Aorta (tissue), 5 donors: ENCODE measurements around the gene ANKRD33B. TPM values are rescaled to one million over a fixed set of nuclear protein-coding genes. Genes with fewer than 3 reads are reported as not detected.

Source experiments
- ATAC-seq: fragments of 200-7000 bp; cut with Tn5 transposase; one replicate; pipeline ENCODE4 v1.9.1; 2022; ENCODE audit warnings: moderate library complexity; ENCODE audit not compliant: low FRiP score
- DNase-seq, 2 donors: peaks; one replicate each; pipeline ENCODE4 v3.0.0-alpha.2; 2020
- H3K27ac ChIP-seq, 2 donors: one replicate each; pipeline ENCODE4 v1.5.1; 2013; ENCODE audit warnings: low read length in 2 of 2, mild to moderate bottlenecking in 2 of 2, moderate library complexity in 2 of 2, control low read depth in 1 of 2, inconsistent platforms in 1 of 2, low read depth in 1 of 2
- H3K27me3 ChIP-seq, 2 donors: one replicate each; pipeline ENCODE4 v1.6.1; 2013; ENCODE audit warnings: control low read depth in 1 of 2, low read length in 1 of 2, mild to moderate bottlenecking in 1 of 2, moderate library complexity in 1 of 2; ENCODE audit not compliant: insufficient read depth in 2 of 2, control insufficient read depth in 1 of 2
- H3K36me3 ChIP-seq, 2 donors: one replicate each; pipeline ENCODE4 v1.6.1; 2013; ENCODE audit warnings: control low read depth in 1 of 2, low read length in 1 of 2, mild to moderate bottlenecking in 1 of 2; ENCODE audit not compliant: insufficient read depth in 2 of 2, control insufficient read depth in 1 of 2
- H3K4me1 ChIP-seq, 2 donors: one replicate each; pipeline ENCODE4 v1.6.1; 2013; ENCODE audit warnings: low read length in 2 of 2, control low read depth in 1 of 2, mild to moderate bottlenecking in 1 of 2, moderate library complexity in 1 of 2; ENCODE audit not compliant: insufficient read depth in 2 of 2, control insufficient read depth in 1 of 2
- H3K4me3 ChIP-seq, 2 donors: one replicate each; pipeline ENCODE4 v1.5.1; 2013; ENCODE audit warnings: low read length in 2 of 2, control low read depth in 1 of 2, mild to moderate bottlenecking in 1 of 2
- H3K9me3 ChIP-seq: one replicate; pipeline ENCODE4 v1.6.1; 2013; ENCODE audit warnings: mild to moderate bottlenecking, low read length; ENCODE audit not compliant: control insufficient read depth
- WGBS, 2 donors: extraction: QIAGEN DNeasy Blood & Tissue Kit; methylation state at CpG; one replicate each; pipeline ENCODE4 v1.1.7; 2013; 5-methylcytosine and 5-hydroxymethylcytosine counted together
- intact Hi-C, 2 donors: fragments of 100-400 bp; cut with DNase I; formaldehyde crosslinking; loops; one replicate each; pipeline versions ENCODE4 v1.14.2 to v1.15.0; 2022
- polyA plus RNA-seq, 2 donors: library from polyadenylated mRNA; stranded (reverse); fragments of 200-250 nt; gene quantifications; one replicate each; pipeline ENCODE4 v1.2.3, GENCODE V29; 2013
- total RNA-seq, 2 donors: library from RNA; stranded (reverse); fragmentation: NEBNext Ultra II Directional; extraction: Animal tissue kit (Norgen Biotek cat#: 25700); gene quantifications; one replicate each; pipeline ENCODE4 v1.2.1, GENCODE V29; 2021
- donor health status: healthy with polysubstance abuse.
- donor health status: Bipolar disorder and iron deficiency.
- donor health status: DM: no; HTN: no; CAD: no.
- donor health status: DM: no; HTN: no; CAD: no.
- donor health status: DM: yes; HTN: yes; CAD: no.

Gene ANKRD33B
- total and polyA plus RNA-seq, 4 donors, result 0.75 to 4.9 (median 3.3) TPM

DNA sequence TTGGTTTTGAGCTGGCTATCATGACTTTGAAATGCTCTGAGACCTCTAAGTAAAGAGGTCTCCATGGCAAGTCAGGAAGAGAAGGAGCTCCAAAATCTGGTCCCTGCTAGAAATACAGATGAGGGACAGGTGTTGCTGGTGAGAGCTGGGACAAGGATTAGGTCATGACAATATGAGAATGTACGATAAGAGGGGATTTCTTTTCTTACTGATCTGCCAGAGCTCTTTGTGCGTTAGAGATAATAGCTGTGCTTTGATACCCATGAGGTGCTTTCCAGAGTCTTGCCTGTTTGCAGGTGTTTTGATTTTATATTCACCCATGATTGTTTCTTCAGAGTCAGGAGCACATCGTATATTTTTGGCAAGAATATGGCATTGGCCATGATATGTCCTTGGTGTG is 56.5 kb downstream of the ANKRD33B start:
- ATAC-seq (no peak), DNase-seq (no peak)
- Histone ChIP-seq H3K4me1 (no peaks in the 10 kb centered on the region), H3K4me3 (no peak overlapping the region), H3K36me3 (no peaks in the 10 kb centered on the region), H3K27me3 (no peaks in the 10 kb centered on the region), H3K9me3 (no peaks in the 10 kb centered on the region), H3K27ac (no peak overlapping the region)
- intact Hi-C loops, result loop anchor here in 1 of 2 donors (10.0 kb wide), 1 partner anchor 336 kb away; no protein-coding TSS in a partner anchor
- WGBS, 2 donors, result 77 to 96% methylated on average over 3 of the region's 3 CpGs

DNA sequence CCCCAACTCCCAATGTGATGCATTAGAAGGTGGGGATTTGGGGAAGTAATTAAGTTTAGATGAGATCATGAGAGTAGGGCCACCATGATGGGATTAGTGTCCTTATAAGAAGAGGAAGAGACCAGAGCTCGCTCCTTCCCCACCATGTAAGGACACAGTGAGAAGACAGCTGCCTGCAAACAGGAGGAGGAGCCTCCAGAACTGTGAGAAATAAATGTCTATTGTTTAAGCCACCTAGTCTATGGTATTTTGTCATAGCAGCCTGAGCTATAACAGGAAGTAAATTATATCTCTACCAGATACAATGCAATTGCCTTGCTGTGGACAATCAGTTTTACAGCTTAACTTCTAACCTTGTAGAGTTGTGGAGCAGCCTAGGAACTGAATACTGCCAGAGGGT is 58.0 kb downstream of the ANKRD33B start:
- intact Hi-C loops, result loop anchor here in 1 of 2 donors (10.0 kb wide), 1 partner anchor 337 kb away; no protein-coding TSS in a partner anchor
- no peak for ATAC-seq

DNA sequence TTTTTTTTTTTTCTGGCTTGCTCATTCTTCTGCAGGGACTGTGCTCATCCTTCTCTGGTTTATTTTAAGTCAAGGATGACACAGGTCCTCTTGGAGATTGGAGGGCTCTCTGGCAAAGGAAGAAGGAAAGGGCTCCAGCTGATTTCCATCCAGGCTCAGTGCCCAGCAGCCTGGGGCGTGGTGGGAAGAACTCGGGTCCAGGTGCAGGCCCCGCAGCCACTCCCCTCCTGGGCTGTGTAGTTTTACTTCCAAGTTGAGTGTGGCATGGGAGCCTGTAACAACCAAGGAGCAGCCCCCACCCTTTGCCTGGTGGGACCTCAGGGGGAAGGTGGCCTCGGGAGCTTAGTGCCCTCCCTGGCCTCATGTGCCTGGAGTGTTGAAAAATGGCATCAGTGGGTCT is 58.9 kb downstream of the ANKRD33B start:
- Histone ChIP-seq H3K4me1 (no peaks in the 10 kb centered on the region), H3K27ac (no peak overlapping the region), H3K36me3 (no peaks in the 10 kb centered on the region), H3K27me3 (no peaks in the 10 kb centered on the region), H3K9me3 (no peaks in the 10 kb centered on the region), H3K4me3 (no peak overlapping the region)
- DNase-seq (no peak), ATAC-seq (no peak)
- 75 to 77% methylated on average over 4 of the region's 4 CpGs for WGBS, 2 donors
- intact Hi-C loops, result loop anchor here in 1 of 2 donors (10.0 kb wide), 1 partner anchor 338 kb away; no protein-coding TSS in a partner anchor

More for the DNA sequence above, 58.0 kb downstream of the ANKRD33B start:
- no peak overlapping the region for H3K27ac ChIP-seq
- 95 to 97% methylated on average over 1 of the region's 1 CpG for WGBS, 2 donors
- no peak for DNase-seq
- no peaks in the 10 kb centered on the region for H3K27me3 ChIP-seq
- H3K9me3 ChIP-seq, result no peaks in the 10 kb centered on the region
- no peaks in the 10 kb centered on the region for H3K4me1 ChIP-seq
- H3K4me3 ChIP-seq, result no peak overlapping the region
- H3K36me3 ChIP-seq, result no peaks in the 10 kb centered on the region

DNA sequence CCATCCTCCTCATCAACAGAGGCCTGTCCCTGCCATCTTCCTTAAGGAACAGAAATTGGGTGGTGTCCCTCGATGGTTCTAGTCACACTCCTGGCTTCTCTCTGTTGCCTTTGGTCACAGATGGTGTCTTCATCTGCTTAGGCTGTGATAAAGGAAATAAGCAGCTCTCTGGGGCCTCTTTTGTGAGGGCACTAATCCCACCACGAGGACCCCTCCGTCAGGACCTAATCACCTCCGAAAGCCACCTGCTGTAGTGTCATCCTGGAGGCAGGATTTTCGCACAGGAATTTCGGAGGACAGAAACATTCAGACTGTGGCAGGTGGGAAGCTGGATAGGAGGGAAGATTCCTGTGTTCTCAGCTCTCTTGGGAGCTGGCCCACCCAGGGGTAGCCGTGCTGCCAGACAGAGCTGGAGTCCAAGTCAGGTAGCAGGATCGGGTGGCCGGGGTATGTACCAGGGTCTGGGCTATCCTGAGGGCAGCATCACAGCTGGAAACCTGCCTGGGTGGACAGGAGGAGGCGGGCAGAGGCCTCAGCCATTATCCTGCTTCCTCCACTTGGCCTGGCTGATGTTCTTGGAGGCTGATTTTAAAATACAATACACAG is 59.5 kb downstream of the ANKRD33B start:
- no peak for DNase-seq
- H3K4me1 ChIP-seq, result no peaks in the 10 kb centered on the region
- H3K36me3 ChIP-seq, result no peaks in the 10 kb centered on the region
- 88 to 91% methylated on average over 10 of the region's 10 CpGs for WGBS, 2 donors
- intact Hi-C loops, result loop anchor here in 1 of 2 donors (10.0 kb wide), 1 partner anchor 339 kb away; no protein-coding TSS in a partner anchor
- no peaks in the 10 kb centered on the region for H3K27me3 ChIP-seq
- no peak overlapping the region for H3K27ac ChIP-seq
- no peak for ATAC-seq
- no peak overlapping the region for H3K4me3 ChIP-seq
- H3K9me3 ChIP-seq, result no peaks in the 10 kb centered on the region

DNA sequence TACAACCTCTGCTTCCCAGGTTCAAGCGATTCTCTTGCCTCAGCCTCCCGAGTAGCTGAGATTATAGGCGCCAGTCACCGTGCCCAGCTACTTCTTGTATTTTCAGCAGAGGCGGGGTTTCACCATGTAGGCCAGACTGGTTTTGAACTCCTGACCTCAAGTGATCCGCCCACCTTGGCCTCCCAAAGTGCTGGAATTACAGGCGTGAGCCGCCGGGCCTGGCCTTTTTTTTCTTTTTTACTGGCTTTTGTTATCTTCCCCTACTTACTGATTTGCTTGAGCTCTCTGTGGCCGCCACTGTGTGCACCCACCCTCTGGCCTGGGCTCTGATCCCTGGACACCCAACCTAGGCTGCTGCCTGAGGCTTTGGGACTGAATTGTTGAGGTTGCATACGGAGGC is 60.3 kb downstream of the ANKRD33B start:
- intact Hi-C loops, result loop anchor here in 1 of 2 donors (10.0 kb wide), 1 partner anchor 339 kb away; no protein-coding TSS in a partner anchor
- WGBS, 2 donors, result 88 to 91% methylated on average over 11 of the region's 11 CpGs
- H3K4me3 ChIP-seq, result no peak overlapping the region
- H3K36me3 ChIP-seq, result no peaks in the 10 kb centered on the region
- no peaks in the 10 kb centered on the region for H3K9me3 ChIP-seq
- H3K27ac ChIP-seq, result no peak overlapping the region
- H3K4me1 ChIP-seq, result no peaks in the 10 kb centered on the region
- H3K27me3 ChIP-seq, result no peaks in the 10 kb centered on the region
- DNase-seq, result no peak
- ATAC-seq, result no peak

DNA sequence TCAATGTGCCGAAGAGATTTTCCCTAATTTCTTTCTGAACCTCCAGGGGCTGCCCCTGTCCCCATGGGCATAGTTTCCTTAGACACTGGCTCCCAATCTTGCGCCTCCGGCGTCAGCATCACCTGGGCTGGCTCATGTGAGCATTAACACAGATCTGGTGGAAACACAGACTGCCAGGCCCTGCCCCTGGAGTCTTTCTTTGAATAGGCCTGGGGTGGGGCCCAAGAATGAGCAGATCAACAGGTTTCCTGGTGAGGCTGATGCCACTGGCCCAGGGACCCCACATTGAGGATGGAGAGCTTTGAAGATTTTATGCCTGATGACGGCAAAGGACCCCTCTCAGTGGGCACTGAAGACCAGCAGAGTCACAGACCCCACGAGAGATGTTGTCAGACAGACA is 60.8 kb downstream of the ANKRD33B start:
- 93 to 95% methylated on average over 6 of the region's 6 CpGs for WGBS, 2 donors
- Histone ChIP-seq H3K4me3 (no peak overlapping the region), H3K36me3 (no peaks in the 10 kb centered on the region), H3K27me3 (no peaks in the 10 kb centered on the region), H3K9me3 (no peaks in the 10 kb centered on the region), H3K27ac (no peak overlapping the region), H3K4me1 (no peaks in the 10 kb centered on the region)
- no peak for DNase-seq
- ATAC-seq, result no peak
- intact Hi-C loops, result loop anchor here (5.0 to 10.0 kb wide), 2 partner anchors 340 to 342 kb away; no protein-coding TSS in a partner anchor

DNA sequence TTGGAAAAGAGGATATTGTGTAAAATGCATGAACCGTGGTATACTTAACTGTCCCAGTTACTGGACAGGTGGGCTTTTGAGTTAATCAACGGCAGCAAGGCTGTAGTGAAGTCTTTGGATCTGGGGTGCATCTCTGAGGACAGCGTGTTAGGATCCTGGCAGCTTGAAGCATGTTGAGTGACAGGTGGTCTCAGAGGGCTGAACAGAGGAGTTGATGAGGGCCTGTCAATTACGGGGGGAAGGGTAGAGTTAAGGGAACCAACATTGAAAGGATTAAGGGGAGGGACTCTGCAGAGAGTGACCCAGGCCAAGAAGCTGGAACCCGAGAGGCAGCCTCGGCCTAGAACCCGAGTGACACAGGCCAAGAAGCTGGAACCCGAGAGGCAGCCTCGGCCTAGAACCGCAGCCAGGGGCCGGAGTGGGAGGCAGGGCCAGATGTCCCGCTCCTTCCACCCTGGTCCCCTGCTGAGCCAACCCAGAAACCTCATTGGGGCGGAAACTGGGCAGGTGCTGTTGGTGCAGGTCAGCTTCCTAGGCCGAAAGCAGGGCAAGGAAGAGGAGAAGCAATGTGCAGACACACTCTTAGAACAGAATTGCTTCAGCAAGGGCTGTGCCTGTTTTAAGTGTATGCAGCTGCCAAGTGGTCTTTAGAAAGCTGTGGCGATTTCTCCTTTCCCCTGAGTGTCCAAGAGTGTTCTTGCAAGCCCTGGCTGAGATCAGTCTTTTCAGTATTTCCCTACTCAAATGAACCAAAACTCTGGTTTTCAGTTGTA is 62.0 kb downstream of the ANKRD33B start:
- H3K27ac ChIP-seq, result no peak overlapping the region

DNA sequence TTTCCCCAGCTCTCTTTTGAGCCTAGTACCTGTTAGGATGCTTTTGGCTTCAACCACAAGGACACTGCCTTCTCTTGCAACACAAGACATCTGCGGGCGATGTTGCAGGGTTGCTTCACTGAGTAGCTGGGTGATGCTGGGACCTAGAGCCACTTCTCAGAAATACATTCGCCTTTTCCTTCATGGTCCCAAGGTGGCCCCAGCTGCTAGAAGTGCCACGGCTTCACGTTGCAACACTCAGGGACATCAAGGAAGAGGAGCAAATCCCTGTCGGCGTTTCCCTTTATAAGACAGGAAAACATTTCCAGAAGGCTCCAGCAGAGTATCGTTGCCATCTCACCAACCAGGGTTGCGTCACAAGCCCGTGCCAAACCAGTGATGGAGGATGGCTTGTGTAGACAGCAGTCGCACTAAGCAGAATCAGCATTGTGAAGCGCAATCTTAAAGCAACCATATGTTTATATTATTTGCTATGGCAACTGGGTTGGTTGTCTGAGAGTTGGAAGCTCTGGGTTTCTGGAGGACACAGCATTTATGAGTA is 62.7 kb downstream of the ANKRD33B start:
- no peaks in the 10 kb centered on the region for H3K27me3 ChIP-seq
- no peaks in the 10 kb centered on the region for H3K4me1 ChIP-seq
- H3K9me3 ChIP-seq, result no peaks in the 10 kb centered on the region
- 79 to 82% methylated on average over 12 of the region's 12 CpGs for WGBS, 2 donors
- ATAC-seq (no peak), DNase-seq (no peak)
- intact Hi-C loops, result loop anchor here (5.0 to 10.0 kb wide), 2 partner anchors 342 to 344 kb away; no protein-coding TSS in a partner anchor
- H3K27ac ChIP-seq, result no peak overlapping the region
- H3K36me3 ChIP-seq, result no peaks in the 10 kb centered on the region
- H3K4me3 ChIP-seq, result no peak overlapping the region

More for the DNA sequence above, 62.0 kb downstream of the ANKRD33B start:
- Histone ChIP-seq H3K4me3 (no peak overlapping the region), H3K27me3 (no peaks in the 10 kb centered on the region), H3K36me3 (no peaks in the 10 kb centered on the region), H3K4me1 (no peaks in the 10 kb centered on the region), H3K9me3 (no peaks in the 10 kb centered on the region)
- intact Hi-C loops, result loop anchor here (5.0 to 10.0 kb wide), 2 partner anchors 341 to 344 kb away; no protein-coding TSS in a partner anchor
- 94 to 95% methylated on average over 15 of the region's 15 CpGs for WGBS, 2 donors
- no peak for DNase-seq
- ATAC-seq, result no peak
